Ureter (tissue), 1 donor: ENCODE results near the gene RAD52. TPM values are rescaled to one million over a fixed set of nuclear protein-coding genes. Genes with fewer than 3 reads are reported as not detected.
"Not testable (repeated sequence)": the region's sequence is repeated elsewhere in the genome, so short reads cannot be mapped to it uniquely, and the experiment has no call there.

Experiments used
- DNase-seq: peaks from one replicate; pipeline ENCODE4 v3.0.0-alpha.2; 2020; ENCODE audit warnings: low spot score
- total RNA-seq: library from RNA; stranded (reverse); gene quantifications from one replicate; pipeline ENCODE4 v1.2.4, GENCODE V29; 2023
- donor health status: DM: yes; HTN: yes; CAD: no.

The RAD52 gene
- total RNA-seq, 1 donor from 2014 or later: 24.0 TPM

DNA sequence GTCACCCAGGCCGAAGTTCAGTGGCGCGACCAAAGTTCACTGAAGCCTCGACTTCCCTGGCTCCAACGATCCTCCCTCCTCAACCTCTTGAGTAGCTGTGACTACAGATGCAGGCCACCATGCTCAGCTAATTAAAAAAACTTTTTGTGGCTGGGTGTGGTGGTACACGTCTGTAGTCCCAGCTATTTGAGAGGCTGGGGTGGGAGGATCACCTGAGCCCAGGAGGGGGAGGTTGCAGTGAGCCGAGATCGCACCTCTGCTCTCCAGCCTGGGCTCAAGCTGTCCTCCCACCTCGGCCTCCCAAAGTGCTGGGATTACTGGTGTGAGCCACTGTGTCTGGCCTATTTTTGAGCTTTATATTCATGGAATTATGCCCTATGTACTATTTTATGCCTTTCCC lies 18.1 kb upstream of the RAD52 start:
- no peak for DNase-seq

DNA sequence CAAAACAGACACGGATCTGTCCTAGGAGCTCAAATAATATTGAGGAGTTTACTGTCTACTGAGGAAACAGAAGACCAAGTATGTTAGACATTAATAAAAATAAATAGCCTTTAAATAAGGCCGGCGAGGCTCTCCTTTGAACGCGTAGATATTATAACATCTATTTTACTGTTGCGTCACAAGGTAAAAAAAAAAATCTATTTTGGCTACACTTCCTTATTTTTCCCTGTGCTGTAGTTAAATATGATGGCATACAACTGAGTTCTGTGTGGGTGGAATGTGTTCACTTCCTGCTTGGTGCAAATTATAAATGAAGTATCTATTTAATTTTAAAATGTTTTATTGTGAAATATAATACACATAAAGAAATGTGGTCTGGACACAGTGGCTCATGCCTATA lies 17.2 kb upstream of the RAD52 start:
- no peak for DNase-seq

DNA sequence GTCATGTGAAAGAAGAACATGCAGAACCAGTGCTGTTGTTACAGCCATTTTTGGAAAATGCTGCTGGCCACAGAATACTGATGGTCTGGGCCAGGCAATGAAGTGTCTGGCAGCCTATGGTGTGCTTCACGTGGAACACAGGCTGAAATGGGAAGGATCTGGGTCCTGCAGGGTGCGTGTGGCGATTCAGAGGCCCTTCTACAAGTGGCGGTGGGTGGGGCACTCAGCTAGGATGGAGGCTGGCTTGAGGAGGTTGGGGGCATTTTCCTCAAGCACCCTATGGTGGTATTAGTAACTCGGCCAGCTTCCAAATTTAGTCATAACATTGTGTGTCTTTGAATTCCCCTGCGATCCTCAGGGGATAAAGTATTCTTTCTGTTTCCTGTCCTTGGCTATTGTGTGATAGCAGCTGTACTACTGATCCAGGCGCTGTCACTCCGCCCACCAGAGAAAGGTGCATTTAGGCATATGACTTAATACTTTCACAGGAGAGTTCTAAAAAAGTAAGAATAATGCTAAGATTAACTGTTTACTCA lies 9.2 kb upstream of the RAD52 start:
- DNase-seq: no peak

DNA sequence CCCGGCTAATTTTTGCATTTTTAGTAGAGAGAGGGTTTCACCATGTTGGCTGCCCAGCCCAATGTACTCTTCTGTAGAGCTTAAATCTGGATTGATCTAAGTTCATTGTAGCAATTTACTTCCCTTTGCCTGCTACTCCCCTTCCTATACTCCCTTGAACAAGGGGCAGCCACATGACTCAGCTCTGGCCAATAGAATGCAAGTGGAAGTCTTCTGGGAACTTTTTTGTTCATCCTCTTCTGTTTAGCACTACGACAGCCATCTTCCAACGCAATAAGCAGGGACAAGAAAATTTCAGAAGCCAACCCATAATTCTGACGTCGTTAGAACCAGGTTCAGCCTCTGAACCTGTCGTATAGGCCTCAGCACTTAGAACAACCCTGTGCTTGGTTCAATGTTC lies 6.4 kb upstream of the RAD52 start:
- DNase-seq: no peak

DNA sequence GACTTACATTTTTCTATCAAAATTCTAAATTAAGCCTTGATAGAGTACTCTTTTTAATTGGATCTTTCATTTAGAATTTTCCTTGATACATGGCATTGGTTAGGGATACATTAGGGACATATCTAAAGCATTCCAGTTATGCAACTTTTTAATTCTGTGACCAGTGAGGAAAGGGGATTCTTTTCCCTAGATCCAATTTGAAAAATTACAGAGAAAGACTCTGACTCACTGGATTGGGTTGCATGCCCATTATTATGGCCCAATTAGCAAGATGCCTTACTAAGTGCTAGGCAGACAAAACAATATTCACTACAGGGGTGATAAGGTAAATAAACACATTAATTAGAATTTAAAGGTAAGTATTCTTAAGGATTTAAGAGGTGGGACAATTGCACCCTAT lies 5.2 kb upstream of the RAD52 start:
- no peak for DNase-seq

DNA sequence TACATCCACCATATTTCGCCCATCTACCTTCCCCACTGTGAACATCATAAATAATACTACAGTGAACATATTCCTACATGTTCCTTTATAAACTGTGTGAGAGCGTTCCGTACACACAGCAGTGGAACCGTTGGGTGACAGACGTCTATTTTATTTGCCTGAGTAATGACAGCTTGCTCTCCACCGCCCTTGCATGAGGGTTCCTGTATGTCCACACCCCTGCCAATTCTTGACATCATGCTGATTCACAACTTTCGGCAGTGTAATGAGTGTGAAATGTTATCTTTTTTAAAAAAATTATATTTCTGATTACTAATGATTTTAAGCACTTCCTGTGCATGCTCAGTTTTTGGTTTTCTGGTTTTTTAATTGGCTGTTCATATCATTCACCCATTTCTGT lies 4.3 kb upstream of the RAD52 start:
- no peak for DNase-seq

DNA sequence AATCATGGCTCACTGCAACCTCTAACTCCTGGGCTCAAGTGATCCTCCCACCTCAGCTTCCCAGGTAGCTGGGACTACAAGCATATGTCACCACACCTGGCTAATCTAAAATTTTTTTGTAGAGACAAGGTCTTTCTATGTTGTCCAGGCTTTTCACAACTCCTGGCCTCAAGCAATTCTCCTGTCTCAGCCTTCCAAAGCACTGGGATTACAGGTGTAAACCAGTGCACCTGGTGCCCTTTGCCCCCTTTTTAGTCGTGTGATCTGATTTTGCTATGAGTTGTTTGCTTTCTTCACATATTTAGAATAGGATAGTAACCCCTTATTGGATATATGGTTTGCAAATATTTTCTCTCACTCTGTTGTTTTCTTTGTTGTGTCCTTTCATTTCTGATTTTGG lies 1.7 kb upstream of the RAD52 start:
- DNase-seq: no peak

DNA sequence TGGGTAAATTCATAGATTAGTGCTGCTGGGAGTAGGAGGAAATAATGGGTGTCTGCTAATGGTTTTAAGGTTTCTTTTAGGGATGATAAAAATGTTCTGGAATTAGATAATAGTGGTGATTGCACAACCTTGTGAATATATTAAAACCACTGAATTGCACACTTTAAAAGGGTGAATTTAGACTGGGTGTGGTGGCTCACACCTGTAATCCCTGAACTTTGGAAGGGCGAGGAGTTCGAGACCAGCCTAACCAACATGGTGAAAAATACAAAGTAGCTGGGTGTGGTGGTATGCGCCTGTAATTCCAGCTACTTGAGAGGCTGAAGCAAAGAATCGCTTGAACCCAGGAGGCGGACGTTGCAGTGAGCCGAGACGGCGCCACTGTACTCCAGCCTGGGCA lies 1.3 kb downstream of the RAD52 start:
- DNase-seq: no peak

DNA sequence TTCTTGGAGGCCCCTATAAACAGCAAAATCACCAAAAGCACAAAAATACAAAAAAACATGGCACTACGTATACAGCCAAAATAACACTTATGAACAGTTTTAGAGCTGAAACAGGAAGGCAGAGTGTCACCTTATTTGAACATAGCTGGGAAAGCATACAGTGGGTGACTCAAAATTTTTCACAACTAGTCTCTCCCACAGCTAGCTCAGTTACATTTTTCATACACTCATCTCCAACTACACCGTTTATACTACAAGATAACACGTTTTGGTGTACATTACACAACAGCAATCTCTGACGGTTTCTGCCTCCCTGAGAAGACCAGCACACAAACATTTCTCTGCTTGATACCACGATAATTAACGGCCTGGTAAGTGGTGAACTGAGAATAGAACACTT lies 2.9 kb downstream of the RAD52 start:
- DNase-seq: no peak

DNA sequence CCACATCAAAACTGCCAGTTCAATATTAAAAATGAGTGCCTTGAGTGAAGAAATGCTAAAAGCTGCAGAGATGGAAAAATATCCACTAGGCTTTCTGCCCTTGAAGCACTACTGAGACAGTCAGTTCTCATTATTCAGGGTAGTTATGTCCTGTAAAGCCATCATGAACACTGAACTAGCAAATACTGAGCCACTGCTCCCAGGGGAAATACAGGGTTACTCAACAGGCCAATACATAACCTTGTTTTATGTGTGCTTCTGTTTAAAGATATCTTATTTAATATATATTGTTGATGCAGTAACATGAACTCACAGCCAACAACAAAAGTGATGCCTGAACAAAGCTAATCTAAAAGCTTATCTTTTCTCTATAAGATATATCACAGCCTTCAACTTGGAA lies 3.3 kb downstream of the RAD52 start:
- DNase-seq: no peak

DNA sequence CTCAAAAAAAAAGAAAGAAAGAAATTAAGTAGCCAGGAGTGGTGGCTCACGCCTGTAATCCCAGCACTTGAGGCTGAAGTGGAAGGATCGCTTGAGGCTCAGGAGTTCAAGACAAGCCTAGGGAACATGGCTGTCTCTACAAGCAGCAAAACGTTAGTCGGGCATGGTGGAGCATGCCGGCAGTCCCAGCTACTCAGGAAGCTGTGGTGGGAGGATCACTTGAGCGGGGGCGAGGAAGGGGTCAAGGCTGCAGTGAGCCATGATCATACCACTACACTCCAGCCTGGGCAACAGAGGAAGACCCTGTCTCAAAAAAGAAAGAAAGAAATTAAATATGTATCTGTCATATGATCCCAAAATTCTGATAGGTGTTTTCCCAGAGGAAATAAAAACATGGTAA lies 5.3 kb downstream of the RAD52 start:
- DNase-seq: no peak

DNA sequence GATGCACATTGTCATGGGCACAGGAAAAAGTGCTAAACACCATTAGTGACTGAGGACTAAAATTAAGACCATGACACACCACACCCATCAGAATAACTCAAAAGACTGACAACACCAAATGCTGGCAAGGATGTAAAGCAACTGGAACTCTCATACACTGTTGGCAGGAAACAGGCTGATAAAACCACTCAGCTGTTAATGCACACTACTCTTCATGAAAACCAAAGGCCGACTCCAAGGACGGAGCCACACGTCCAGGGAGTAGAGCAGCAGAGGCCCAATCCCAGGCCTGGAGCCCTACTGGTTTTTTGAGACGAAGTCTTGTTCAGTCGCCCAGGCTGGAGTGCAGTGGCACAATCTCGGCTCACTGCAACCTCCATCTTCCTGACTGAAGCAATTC lies 6.4 kb downstream of the RAD52 start:
- no peak for DNase-seq

DNA sequence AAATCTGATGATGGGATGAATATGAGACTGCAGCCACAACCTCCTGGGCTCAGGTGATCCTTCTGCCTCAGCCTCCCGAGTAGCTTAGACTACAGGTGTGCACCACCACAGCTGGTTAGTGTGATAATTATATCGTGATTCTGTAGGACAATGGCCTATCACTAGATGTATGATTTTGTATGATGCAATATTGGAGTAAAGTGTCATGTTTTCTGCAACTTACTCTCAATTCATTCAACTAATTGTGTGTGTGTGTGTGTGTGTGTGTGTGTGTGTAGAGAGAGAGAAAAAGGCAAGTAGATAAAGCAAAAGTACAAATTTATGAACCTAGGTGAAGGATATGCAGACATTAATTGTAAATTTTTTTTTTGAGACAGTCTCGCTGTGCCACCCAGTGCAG lies 10.7 kb downstream of the RAD52 start:
- DNase-seq: no peak

DNA sequence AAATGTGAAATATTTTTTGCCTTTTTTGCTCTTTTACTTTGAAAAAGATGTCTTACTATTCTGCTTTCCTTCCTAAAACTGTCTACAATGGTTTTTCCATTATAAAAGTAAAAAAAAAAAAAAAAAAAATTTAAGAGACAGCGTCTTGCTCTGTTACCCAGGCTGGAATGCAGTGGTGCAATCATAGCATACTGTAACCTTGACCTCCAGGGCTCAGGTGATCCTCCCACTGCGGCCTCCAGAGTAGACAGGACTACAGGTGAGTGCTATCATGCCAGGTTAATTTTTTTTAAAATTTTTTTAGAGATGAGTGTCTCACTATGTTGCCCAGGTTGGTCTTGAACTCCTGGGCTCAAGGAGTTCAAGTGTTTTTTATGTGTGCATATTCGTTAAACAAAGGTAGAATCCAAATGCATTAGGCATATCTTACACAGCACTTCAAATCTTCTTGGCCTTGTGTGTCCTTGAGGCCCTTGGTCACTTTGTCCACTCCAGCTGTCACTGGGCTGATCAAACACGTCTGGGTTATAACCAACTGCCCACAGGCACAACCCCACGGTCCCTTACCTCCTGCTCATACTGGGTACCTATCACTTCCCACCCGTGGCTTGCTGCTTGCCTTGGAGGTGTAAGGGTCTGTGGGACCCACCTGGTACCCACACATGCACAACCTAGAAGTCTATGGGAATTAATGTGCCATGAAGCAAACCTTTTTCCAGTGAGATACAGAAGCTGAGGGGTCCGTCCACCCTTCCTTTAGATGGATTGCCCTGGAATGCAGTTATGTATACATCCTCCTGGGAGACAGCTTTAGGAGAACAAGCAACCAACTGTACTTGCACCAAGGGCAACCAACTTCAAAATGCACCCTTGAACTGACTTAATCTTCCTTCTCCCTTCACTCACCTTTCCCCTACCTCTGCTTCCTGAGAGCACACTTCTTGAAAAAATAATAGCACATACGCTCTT lies 12.8 kb downstream of the RAD52 start:
- no peak for DNase-seq

DNA sequence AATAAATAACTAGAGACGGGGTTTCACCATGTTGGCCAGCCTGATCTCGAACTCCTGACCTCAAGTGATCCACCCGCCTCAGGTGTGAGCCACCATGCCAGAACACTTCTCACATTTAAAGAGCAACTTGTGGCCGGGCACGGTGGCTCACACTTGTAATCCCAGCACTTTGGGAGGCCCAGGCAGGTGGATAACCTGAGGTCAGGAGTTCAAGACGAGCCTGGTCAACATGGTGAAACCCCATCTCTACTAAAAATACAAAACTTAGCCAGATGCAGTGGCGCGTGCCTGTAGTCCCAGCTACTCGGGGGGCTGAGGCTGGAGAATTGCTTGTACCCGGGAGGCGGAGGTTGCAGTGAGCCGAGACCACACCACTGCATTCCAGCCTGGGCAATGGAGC lies 13.6 kb downstream of the RAD52 start:
- DNase-seq: not testable (repeated sequence)

DNA sequence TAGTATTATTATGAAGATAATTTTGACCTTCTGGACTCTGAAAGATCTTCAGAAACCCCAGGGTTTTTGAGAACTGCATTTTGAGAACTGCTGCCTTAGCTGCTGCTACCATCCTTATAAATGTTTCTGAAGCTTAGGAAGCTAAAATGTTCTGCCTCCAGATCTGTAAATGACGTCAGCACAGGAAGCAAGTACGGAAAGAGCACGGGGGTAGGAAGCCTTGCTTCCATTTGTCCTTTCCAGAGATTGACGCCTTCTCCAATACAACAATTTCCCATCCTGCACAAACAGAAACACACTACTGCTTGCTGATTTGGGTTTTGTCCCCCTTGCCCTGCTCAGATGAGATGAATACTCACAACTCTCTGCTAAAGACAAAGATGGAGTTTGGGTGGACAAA lies 17.9 kb downstream of the RAD52 start:
- DNase-seq: no peak

DNA sequence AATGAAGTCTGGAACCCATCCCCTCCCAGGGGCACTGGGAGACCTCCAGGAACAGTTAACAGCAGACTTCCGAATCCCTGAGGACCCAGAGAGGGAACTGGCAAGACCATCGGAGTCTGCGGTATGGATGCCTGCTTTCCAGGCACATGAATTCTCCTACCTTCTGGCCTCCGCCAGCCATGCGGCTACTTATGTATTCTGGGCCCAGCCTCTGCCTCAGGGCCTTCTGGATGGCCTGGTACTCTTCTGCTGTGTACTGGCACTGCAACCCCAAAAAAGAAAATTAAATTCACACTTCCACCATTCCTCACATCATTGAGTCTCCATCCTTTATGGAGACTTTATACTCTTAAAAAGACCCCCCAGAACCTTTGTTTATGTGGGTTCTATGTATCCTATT lies 18.4 kb downstream of the RAD52 start:
- no peak for DNase-seq

DNA sequence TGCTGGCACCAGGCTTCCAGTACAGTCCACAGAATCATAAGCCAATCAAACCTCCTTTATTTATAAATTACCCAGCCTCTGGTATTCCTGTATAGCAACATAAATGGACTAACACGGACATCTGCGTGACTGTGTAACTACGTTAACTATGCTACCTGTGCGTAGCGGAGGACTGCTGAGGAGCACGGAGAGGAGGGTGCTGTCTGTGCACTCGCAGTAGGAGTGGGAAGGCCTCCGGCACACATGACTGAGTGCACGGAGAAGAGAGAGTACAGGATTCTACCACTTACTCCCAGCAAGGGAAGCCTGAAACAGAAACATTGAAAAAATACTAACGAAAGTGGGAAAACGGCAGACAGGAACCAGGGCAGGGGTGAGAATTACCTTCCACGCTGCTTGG lies 22.9 kb downstream of the RAD52 start:
- DNase-seq: no peak

DNA sequence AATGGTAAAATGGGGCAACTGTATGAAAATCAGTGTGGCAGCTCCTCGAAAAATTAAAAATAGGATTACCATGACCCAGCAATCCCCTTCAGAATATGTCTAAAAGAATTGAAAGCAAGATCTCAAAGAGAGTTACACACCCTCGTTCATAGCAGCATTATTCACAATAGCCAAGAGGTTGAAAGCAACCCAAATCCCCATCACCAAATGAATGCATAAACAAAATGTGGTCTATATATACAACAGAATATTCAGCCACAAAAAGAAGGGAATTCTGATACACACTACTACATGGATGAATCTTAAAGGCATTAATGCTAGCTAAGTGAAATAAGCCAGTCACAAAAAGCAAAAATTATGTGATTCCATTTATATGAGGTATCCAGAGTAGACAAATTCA lies 27.2 kb downstream of the RAD52 start:
- no peak for DNase-seq

DNA sequence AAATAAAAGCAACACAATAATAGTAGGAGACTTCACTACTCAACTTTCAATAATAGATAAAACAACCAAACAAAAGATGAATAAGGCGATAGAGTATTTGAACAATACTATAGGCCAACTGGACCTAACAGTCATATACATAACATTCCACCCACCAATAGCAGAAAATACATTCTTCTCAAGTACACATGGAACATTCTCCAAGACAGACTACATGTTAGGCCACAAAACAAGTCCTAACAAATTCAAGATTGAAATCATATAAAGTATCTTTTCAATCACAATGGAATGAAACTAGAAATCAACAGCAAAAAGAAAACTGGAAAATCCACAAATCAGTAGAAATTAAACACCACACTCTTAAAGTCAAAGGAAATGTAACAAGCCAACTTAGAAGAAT lies 28.8 kb downstream of the RAD52 start:
- DNase-seq: no peak

DNA sequence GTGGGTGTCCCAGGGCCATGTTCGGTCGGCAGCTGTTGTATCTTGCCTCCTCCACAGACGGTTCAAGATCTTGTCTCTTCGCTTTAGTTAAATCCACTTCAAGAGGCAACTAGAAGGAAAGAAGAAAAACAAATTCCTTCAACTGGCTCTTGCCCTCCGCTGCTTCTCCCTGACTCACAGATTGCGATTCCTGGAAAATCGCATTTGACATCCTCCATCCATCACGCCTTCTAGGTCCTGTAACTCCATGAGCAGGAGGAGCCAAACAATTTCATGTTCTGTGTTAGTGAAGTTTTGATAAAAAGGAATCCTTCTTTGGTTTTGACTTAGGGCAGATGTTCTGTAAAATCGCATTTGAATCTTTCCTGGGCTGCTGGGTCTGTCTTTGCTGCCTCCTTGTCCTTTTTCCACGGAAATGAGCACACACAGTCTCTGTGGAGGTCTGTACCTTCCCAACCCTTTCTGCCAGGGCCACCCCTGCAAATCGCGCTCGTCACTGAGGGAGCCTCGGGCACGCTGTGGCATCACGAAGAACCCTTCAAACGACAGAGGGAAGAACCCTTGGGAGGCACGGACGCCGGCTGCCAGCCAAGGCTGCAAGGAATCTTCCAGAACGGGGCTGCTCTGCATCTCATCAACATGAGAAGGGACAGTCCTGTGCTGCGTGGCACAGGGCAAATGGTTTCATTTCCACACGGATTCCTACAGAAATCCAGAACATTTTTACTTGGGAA lies 32.6 kb downstream of the RAD52 start:
- no peak for DNase-seq

DNA sequence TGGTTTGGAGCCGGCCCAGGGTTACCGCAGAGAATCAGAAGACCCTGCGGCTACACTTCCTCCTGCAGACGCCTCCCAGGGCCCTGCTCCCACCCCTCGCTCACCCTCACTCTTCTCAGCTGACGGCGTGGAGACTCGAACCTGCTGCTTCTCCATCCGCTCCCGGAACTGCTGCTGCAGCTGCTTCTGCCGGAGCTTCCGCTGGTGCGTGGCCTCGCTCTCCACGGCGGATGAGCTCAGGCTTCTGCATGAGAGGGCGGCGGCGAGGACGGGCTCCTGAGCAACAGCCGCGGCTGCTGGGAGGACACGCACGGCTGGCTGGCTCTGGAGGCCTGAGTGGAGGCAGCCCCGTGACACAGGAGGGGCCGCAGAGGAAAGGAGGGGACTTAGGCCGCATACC lies 33.3 kb downstream of the RAD52 start:
- DNase-seq: no peak

DNA sequence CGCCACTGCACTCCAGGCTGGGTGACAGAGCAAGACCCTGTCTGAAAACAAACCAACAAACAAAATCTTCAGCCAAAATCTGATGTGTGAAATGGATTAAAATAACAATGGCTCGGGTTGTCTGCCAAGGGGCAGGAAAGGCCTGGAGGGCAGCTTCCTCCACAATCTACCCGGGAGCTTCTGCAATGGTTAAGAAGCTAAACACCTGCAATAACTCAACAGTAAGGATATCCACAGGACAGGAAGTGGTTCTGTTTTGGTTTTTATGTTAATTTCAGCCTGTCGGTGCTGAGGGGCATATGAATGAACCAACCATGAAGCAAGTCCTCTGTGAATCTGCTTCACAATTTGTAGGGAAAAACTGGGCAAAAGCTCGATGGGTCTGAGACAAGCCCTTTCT lies 34.4 kb downstream of the RAD52 start:
- DNase-seq: no peak
